ENCODE results near the gene CCDC63. TPM values are rescaled to one million over a fixed set of nuclear protein-coding genes. Genes with fewer than 3 reads are reported as not detected.

The CCDC63 gene
- total and polyA plus RNA-seq, 2 of the 13 experiments (the other 11 are each of a cell fraction or from before 2014, with no cell fraction given) = not detected

GRCh38 chr12:110869026-110869425 lies 22.2 kb downstream of the CCDC63 start:
- Histone ChIP-seq H3K36me3 (replicated peaks in 1 of 2; ENCODE audit: control insufficient read depth in 1 of 2, insufficient read depth in 2 of 2, low read length in 2 of 2) (no peaks in the 10 kb centered on the region), H3K9me3 (ENCODE audit: low read length) (no peaks in the 10 kb centered on the region), H3K9ac (ENCODE audit: insufficient read depth, low read depth, low read length) (no peak overlapping the region), H2AFZ (ENCODE audit: low read length) (no peak overlapping the region), H4K20me1 (ENCODE audit: insufficient read depth, low read length) (no peaks in the 10 kb centered on the region), H3K4me3 (replicated peaks in 1 of 3; ENCODE audit: insufficient read depth in 1 of 3, low read depth in 2 of 3, low read length in 3 of 3) (no peak overlapping the region), H3K4me2 (ENCODE audit: low read depth, low read length) (no peak overlapping the region), H3K27ac (ENCODE audit: extremely low read length, insufficient read depth, low read length) (no peak overlapping the region), H3K79me2 (ENCODE audit: insufficient read depth, low read length) (no peaks in the 10 kb centered on the region), H3K4me1 (ENCODE audit: insufficient read depth, low read length) (peaks cover 5% of the 10 kb centered on the region; the same call in 1 of the 2 replicates), H3K27me3 (ENCODE audit: control insufficient read depth in 1 of 2, insufficient read depth in 2 of 2, low read length in 2 of 2) (peaks cover 0 to 2% of the 10 kb centered on the region in 2 experiments; a peak in 3 of 5 replicates)
- CTCF ChIA-PET (ENCODE audit: low intra/inter-chr PET ratio, low total read pairs) = no interaction called here
- ATAC-seq = no peak
- DNase-seq (ENCODE audit: low spot score) = no peak
- BruUV-seq (replicated peaks) = no TSS peak
- WGBS (ENCODE audit: low lambda C conversion rate) = 0% methylated on average over 2 of the region's 3 CpGs
- intact Hi-C loops (cut with micrococcal nuclease; ENCODE audit: unreplicated experiment) (no loop called here), in situ Hi-C loops (cut with HindIII; ENCODE audit: extremely low pct_ligation_motif_present, low pct_unique_long_range_greater_than_20kb) (no loop called here)
- POLR2A ChIA-PET = no interaction called here
- no peak for TF ChIP-seq ZSCAN9 (CRISPR knock-in tag; IDR thresholded peaks at IDR 0.05; ENCODE audit: borderline replicate concordance)
- no peak for TF ChIP-seq ZNF430 (CRISPR knock-in tag; IDR thresholded peaks at IDR 0.05)
- TF ChIP-seq, protein P1, sequence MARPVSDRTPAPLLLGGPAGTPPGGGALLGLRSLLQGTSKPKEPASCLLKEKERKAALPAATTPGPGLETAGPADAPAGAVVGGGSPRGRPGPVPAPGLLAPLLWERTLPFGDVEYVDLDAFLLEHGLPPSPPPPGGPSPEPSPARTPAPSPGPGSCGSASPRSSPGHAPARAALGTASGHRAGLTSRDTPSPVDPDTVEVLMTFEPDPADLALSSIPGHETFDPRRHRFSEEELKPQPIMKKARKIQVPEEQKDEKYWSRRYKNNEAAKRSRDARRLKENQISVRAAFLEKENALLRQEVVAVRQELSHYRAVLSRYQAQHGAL (CRISPR knock-in tag; IDR thresholded peaks at IDR 0.05; ENCODE audit: not compliant biosample characterization) = no peak
- TF ChIP-seq, protein P2, sequence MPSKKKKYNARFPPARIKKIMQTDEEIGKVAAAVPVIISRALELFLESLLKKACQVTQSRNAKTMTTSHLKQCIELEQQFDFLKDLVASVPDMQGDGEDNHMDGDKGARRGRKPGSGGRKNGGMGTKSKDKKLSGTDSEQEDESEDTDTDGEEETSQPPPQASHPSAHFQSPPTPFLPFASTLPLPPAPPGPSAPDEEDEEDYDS (CRISPR knock-in tag; IDR thresholded peaks at IDR 0.05) = no peak
- no peak for TF ChIP-seq ZFP36L2 (CRISPR knock-in tag; IDR thresholded peaks at IDR 0.05)
- TF ChIP-seq ZNF547 (CRISPR knock-in tag; IDR thresholded peaks at IDR 0.05) = no peak
- no peak for TF ChIP-seq HCFC1 (IDR thresholded peaks at IDR 0.05; ENCODE audit: low read depth, low read length)
- no peak for FAIRE-seq

GRCh38 chr12:110869803-110870202 lies 23.0 kb downstream of the CCDC63 start:
- DNase-seq (ENCODE audit: low spot score) = no peak
- Histone ChIP-seq H3K36me3 (replicated peaks in 1 of 2; ENCODE audit: control insufficient read depth in 1 of 2, insufficient read depth in 2 of 2, low read length in 2 of 2) (no peaks in the 10 kb centered on the region), H2AFZ (ENCODE audit: low read length) (no peak overlapping the region), H3K4me3 (replicated peaks in 1 of 3; ENCODE audit: insufficient read depth in 1 of 3, low read depth in 2 of 3, low read length in 3 of 3) (no peak overlapping the region), H3K4me2 (ENCODE audit: low read depth, low read length) (no peak overlapping the region), H3K9ac (ENCODE audit: insufficient read depth, low read depth, low read length) (no peak overlapping the region), H4K20me1 (ENCODE audit: insufficient read depth, low read length) (no peaks in the 10 kb centered on the region), H3K27me3 (ENCODE audit: control insufficient read depth in 1 of 2, insufficient read depth in 2 of 2, low read length in 2 of 2) (peaks cover 0 to 7% of the 10 kb centered on the region in 2 experiments; a peak in 3 of 5 replicates), H3K79me2 (ENCODE audit: insufficient read depth, low read length) (no peaks in the 10 kb centered on the region), H3K27ac (ENCODE audit: extremely low read length, insufficient read depth, low read length) (no peak overlapping the region), H3K9me3 (ENCODE audit: low read length) (no peaks in the 10 kb centered on the region), H3K4me1 (ENCODE audit: insufficient read depth, low read length) (peaks cover 5% of the 10 kb centered on the region; the same call in 1 of the 2 replicates)
- intact Hi-C loops (cut with micrococcal nuclease; ENCODE audit: unreplicated experiment) (no loop called here), in situ Hi-C loops (cut with HindIII; ENCODE audit: extremely low pct_ligation_motif_present, low pct_unique_long_range_greater_than_20kb) (no loop called here)
- ChIA-PET CTCF (ENCODE audit: low intra/inter-chr PET ratio, low total read pairs) (no interaction called here), POLR2A (no interaction called here)
- TF ChIP-seq LBX2 (CRISPR knock-in tag; IDR thresholded peaks at IDR 0.05; ENCODE audit: borderline replicate concordance) (no peak), ZNF207 (IDR thresholded peaks at IDR 0.05; ENCODE audit: borderline replicate concordance) (no peak), ZNF101 (CRISPR knock-in tag; IDR thresholded peaks at IDR 0.05; ENCODE audit: borderline replicate concordance, low read depth) (no peak)
- WGBS (ENCODE audit: low lambda C conversion rate) = 8% methylated on average over 5 of the region's 5 CpGs
- no peak for ATAC-seq
- no peak for FAIRE-seq
- BruUV-seq (replicated peaks) = no TSS peak

Measured in HepG2 (cell line).